Measurements from ENCODE around the gene GRM3.

DNA sequence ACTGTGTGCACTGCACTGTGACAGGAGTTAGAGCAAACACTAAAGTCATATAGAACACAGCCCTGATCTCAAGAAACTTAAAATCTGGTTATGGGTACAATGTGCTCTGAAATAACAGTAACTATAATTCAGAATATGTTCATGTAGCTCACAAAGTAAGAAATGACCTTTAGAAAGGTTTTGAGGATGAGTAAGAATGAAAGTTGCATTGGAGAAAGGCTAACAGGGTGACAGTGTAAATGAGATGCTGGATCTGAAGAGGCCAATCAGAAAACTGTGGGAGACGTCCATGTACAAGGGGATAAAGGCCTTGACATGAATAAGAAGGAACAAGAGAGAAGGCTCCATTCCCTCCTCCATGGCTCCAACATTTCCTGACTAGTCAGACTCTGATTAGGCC is 124.7 kb downstream of the GRM3 start:
- TF ChIP-seq POLR2A (IDR thresholded peaks at IDR 0.05; ENCODE audit: low read length): no peak
- TF ChIP-seq GATA1 (IDR thresholded peaks at IDR 0.05; ENCODE audit: low read depth, low read length): no peak
